C4-2B (cell line): Measurements from ENCODE around the gene KCP.

Source experiments
- CTCF ChIP-seq: fragments of 450-650 bp; conservative IDR thresholded peaks from 2 replicates; pipeline ENCODE4 v1.5.1; 2017; ENCODE audit warnings: mild to moderate bottlenecking
- ZFX ChIP-seq: fragments of 450-650 bp; IDR thresholded peaks from 2 replicates; pipeline ENCODE4 v1.6.1; 2017

DNA sequence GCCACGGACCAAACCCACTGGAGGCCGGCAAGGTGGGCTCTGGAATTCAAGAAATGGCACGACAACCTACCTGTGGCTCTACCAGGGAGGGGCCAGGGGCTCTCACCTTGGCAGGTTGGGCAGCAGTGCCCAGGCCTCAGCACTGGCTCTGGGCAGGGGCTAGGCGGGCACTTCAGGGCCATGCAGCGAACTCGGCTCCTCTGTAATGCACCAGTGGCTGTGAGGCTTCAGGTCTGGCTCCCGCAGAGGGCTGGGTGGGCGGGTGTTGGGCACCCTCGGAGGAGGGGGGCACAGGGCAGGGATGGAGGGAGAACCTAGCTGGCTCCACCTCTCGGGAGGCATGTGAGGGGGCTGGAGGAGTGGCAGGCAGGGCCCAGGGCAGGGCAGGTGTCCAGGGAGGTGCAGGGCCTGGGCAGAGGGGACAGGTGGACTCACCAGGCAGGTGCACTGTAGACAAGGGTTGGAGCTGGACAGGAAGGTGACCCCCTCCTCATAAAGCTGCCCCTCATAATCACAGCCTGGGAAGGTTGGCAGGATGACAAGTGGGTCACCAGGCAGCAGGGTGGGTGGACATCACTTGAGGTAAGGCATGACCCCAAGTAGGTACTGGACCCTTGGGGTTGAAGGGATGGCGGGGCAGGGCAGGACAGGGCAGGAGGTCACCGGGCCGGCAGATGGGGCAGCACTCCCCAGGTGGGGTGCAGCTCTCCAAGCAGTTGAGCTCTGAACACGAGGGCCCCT, 6.7 kb downstream of the KCP start:
- no peak for TF ChIP-seq CTCF
- no peak for TF ChIP-seq ZFX
